22Rv1 (cell line): ENCODE measurements around the gene RIT2.
A peak's percentile ranks its signal among the peaks of the same experiment; 100 is the strongest.

Source experiments
- H3K27ac ChIP-seq: fragments of 450-650 bp; 2 replicates; pipeline ENCODE4 v1.5.1; 2017
- ZFX ChIP-seq: fragments of 450-650 bp; IDR thresholded peaks from 2 replicates; pipeline ENCODE4 v1.6.1; 2017; ENCODE audit warnings: antibody characterized with exemption, borderline replicate concordance
- TF ChIP-seq, protein P1 (sequence below): fragments of 450-650 bp; IDR thresholded peaks from 2 replicates; pipeline ENCODE4 v1.5.1; 2017; ENCODE audit warnings: mild to moderate bottlenecking

RIT2 gene

GRCh38 chr18:42920621-42921020 lies 194.9 kb downstream of the RIT2 start:
- TF ChIP-seq, protein P1, sequence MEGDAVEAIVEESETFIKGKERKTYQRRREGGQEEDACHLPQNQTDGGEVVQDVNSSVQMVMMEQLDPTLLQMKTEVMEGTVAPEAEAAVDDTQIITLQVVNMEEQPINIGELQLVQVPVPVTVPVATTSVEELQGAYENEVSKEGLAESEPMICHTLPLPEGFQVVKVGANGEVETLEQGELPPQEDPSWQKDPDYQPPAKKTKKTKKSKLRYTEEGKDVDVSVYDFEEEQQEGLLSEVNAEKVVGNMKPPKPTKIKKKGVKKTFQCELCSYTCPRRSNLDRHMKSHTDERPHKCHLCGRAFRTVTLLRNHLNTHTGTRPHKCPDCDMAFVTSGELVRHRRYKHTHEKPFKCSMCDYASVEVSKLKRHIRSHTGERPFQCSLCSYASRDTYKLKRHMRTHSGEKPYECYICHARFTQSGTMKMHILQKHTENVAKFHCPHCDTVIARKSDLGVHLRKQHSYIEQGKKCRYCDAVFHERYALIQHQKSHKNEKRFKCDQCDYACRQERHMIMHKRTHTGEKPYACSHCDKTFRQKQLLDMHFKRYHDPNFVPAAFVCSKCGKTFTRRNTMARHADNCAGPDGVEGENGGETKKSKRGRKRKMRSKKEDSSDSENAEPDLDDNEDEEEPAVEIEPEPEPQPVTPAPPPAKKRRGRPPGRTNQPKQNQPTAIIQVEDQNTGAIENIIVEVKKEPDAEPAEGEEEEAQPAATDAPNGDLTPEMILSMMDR: no peak
- TF ChIP-seq ZFX: no peak
- no peak overlapping the region for H3K27ac ChIP-seq

DNA sequence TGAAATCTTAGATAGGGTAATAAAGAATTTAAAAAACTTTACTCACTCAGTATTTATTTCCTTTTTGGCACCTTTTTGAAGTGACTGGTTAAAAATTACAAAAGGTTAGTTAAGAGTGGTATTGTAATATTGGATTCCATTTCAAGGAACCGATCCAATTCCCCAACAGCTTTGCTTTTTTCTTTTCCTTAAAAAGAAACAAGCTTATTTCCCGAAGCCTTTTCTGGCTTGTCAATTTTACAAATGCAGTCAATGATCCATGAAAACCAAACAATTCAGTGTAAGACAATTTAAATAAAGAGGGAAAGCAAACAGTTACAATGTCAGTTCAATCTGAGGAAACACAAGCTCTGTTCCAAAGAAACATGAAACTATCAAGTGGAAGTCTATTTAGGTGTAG lies 200.2 kb downstream of the RIT2 start:
- no peak for TF ChIP-seq ZFX
- TF ChIP-seq, protein P1: no peak
- peak overlapping the region; percentile 64 for H3K27ac ChIP-seq

DNA sequence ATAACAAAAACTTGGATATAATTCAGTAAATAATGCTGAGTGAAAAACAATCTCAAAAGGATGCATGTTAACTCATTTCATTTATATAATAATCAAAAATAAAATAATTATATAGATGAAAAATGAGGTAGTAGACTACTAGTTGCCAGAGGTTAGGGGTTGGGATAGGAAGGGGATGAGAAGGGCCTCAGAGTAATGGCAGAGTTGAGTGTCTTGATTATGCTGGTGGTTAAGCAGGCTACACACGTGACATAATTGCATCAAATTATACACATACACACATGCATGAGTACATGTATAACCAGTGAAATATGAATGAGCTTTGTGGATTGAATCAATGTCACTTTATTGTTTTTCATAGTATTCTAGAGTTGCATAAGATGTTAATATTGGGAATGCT lies 201.0 kb downstream of the RIT2 start:
- TF ChIP-seq ZFX: no peak
- TF ChIP-seq, protein P1: no peak
- H3K27ac ChIP-seq: peak overlapping the region; percentile 64

DNA sequence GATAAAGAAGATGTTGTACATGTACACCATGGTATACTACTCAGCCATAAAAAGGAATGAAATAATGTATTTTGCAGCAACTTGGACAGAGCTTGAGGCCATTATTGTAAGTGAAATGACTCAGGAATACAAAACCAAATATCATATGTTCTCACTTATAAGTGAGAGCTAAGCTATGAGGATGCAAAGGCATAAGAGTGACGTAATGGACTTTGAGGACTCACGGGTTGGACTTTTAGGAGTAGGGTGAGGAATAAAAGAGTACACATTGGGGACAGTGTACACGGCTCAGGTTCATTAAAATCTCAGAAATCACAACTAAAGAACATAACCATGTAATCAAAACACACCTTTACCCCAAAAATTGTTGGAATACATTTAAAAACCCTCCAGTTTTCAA lies 206.4 kb downstream of the RIT2 start:
- no peak overlapping the region for H3K27ac ChIP-seq
- TF ChIP-seq, protein P1: no peak
- no peak for TF ChIP-seq ZFX

- no peak overlapping the region for H3K27ac ChIP-seq
- TF ChIP-seq, protein P1: no peak
- no peak for TF ChIP-seq ZFX
Observed at GRCh38 chr18:42906761-42907160, 208.7 kb downstream of the RIT2 start.

DNA sequence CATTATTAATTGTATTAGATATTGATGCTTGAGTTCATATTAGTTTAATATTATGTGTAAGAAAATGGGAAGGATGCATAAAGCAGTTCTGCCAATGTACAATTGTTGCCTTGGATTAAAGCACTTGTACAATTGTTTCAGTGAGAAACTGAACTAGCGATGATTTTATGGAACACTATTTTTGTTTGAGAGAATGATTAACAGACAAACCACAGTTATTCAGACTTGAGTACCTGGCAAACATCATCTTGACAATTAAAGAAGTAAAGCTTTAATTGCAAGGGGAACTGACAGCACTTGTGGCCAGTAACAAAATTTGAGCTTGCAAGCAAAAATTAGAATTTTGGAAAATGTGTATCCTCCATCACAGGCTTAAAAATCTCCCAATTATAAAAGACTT lies 214.3 kb downstream of the RIT2 start:
- TF ChIP-seq ZFX: no peak
- TF ChIP-seq, protein P1: no peak
- no peak overlapping the region for H3K27ac ChIP-seq

GRCh38 chr18:42893977-42894376 lies 221.5 kb downstream of the RIT2 start:
- no peak for TF ChIP-seq ZFX
- TF ChIP-seq, protein P1: no peak
- no peak overlapping the region for H3K27ac ChIP-seq
